NCI-H82 treated with DMSO at 0.1 percent for 48 hours (cell line): ENCODE data around the gene ABCC8.

Experiments
- DNase-seq: peaks from one replicate; lab custom pipeline; 2025; ENCODE audit not compliant: unreplicated experiment; lab: John Stamatoyannopoulos, UW

The ABCC8 gene

GRCh38 chr11:17506314-17506713 is 29.7 kb upstream of the ABCC8 start:
- no peak for DNase-seq

DNA sequence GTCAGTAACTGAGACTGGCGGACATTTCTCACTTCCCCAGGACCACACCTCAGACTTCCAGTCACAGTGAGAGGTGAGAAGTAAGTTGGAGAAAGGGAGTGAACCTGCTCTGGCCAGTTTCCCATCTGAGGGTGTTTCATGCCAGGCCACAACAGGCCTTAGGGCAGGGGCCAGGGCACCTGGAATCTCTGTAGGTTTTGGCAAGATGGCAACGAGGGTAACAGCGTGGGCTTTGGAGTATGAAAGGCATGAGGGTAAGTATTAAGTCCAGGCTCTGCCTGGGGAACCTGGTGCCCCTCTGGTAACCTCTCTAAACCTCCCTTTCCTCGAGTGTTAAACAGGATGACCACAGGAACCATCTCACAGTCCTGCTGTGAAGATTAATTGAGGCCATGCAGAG is 28.5 kb upstream of the ABCC8 start:
- no peak for DNase-seq

DNA sequence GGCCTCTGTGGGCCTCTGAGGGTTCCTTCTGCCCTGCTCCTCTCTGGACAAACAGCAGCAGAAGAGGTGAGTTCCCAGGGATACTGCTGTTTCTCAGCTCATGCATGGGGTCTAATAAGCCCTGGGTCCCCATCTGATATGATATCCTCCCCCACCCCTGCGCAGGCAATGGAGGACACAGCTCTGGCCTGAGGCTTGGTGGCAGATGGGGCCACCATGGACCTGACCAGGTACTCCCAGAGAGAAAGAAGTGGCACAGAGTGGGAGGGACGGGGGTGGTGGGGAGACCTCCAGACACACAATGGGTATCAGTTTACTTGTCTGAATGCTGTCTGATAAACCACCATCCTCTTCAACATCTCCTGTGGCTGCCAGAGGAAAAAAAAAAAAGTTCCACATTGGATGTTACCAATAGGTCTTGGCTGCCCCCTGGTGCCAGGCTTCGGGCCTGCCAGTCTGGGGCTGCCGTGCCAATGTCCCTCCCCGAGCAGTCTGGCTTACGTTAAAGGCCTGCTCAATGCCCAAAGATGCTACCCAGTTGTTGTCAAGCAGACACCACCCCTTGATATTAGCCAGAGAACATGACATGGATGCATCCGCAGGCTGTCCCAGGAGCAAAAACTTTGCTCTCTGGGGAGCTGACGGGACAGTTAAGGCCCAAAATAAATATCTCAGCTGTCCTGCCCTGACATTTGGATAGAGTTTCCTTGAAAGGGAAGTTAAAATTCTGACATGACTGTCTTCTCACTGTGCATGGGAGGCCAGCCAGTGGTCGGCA is 27.9 kb upstream of the ABCC8 start:
- DNase-seq, result peak; percentile 24

DNA sequence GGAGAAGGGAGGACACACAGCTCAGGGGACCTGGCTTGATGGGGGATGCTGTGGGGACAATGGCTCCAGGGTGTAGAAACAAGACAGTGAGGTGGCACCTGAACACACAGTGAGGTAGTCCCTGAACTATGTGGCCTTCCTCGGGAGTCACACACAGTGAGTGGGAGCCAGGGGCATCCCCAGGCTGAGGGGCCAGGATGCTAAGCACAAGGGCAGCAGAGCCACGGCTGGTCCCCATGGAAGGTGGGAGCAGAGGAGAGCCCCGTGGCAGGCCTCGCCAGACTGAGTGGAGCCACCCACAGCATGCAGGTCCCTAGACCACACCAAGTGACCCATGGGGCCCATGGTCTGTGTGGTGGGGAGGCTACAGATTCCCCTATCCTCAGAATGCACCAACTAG is 26.0 kb upstream of the ABCC8 start:
- no peak for DNase-seq

GRCh38 chr11:17500673-17501072 is 24.0 kb upstream of the ABCC8 start:
- no peak for DNase-seq

GRCh38 chr11:17498475-17498874 is 21.8 kb upstream of the ABCC8 start:
- no peak for DNase-seq

GRCh38 chr11:17498058-17498457 is 21.4 kb upstream of the ABCC8 start:
- no peak for DNase-seq

- no peak for DNase-seq
These were observed 19.8 kb upstream of the ABCC8 start for GRCh38 chr11:17496406-17496805.

- no peak for DNase-seq
These were observed 17.4 kb upstream of the ABCC8 start for GRCh38 chr11:17494019-17494418.

GRCh38 chr11:17490938-17491337 is 14.3 kb upstream of the ABCC8 start:
- no peak for DNase-seq

GRCh38 chr11:17490232-17490631 is 13.6 kb upstream of the ABCC8 start:
- DNase-seq, result no peak

DNA sequence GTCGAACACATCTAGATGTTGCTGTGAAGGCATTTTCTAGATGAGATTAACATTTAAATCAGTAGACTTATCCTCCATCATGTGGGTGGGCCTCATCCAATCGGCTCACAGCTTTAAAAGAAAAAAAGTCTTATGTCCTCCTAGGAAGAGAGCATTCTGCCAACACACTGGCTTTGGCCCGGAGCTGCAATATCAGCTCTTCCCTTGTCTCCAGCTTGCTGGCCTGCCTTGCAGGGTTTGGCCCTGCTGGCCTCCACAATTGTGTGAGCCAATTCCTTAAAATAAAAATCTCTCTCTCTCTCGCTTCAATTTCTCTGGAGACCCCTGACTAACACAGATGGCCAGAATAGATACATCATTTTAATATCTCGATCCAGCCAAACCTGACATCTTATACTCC is 13.1 kb upstream of the ABCC8 start:
- no peak for DNase-seq

DNA sequence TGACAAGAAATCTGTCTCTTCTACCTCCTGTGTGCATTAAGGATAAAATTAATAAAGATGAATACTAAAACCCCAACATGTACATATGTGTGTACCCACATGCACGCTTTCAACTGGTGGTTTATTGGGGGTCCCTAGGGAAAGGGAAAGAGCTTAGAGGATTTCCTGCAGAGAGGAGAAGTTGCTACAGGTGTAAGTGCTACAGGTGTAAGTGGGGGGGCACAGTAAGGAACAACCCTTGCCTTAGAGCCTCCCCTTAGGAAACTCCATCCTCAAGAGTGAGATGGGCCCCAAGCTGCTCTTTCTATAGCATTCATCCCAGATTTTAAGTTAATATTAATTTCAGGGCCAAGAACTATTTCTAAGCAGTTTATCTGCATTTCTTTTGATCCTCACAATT is 11.9 kb upstream of the ABCC8 start:
- no peak for DNase-seq

- no peak for DNase-seq
These were observed 10.0 kb upstream of the ABCC8 start for GRCh38 chr11:17486646-17487045.

- DNase-seq, result no peak
These were observed 6.9 kb upstream of the ABCC8 start for GRCh38 chr11:17483505-17483904.

- no peak for DNase-seq
These were observed 5.3 kb upstream of the ABCC8 start for GRCh38 chr11:17481905-17482304.

DNA sequence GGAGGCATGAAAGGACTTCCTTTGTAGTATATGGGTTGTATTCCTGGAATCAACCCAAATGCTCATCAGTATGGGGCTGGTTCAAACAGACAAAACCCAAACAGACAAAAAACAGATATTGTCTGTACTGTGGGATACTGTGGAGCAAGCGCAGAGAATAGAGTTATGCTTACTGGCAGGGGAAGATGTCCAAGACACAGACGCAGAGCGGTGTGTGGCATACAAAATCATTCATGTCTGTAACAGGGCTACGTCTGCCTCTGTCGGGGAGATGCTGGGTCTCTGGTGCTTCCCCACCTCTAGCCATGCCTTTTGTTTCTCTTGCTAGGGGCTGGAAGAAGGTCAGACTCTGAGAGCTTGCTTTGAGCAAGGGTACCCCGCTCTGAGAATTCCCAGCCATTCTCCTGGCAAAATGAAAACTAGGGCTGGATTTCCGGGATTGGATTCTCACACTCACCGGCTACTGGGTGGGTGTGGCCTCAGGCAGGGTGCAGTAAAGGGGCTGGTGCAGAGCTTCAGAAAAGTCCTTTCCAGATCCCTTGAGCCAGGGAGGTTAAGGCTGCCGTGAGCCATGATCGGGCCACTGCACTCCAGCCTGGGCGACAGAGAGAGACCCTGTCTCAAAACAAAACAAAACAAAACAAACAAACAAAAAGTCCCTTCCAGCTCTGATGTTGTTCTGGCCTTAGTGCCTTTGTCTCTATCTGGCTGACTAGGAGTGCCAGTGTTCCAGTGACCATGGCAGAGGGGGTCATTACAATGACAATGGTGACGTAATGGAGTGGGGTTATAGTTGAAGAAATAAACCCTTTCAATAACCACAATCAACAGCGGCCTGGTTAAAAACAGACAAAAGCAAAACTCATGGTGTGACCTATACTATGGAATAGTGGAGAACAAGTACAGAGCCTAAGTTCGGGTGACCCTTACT is 2.9 kb upstream of the ABCC8 start:
- DNase-seq, result peak; percentile 14

GRCh38 chr11:17478070-17478469 is 1.4 kb upstream of the ABCC8 start:
- DNase-seq, result no peak

GRCh38 chr11:17477361-17477760 is 716 bp upstream of the ABCC8 start:
- DNase-seq, result no peak

DNA sequence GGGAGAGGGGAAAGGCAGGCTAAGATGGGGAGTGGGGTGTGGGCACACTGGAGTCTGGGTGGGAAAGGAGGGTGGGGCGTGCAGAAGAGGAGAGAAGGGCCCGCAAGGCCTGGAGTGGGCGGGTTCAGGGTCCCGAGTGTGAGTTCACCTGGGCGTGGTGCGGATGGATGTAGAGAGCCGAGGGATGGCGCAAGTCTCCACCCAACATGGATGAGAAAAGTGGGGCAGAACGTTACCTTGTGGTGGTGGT is 364 bp upstream of the ABCC8 start:
- no peak for DNase-seq

DNA sequence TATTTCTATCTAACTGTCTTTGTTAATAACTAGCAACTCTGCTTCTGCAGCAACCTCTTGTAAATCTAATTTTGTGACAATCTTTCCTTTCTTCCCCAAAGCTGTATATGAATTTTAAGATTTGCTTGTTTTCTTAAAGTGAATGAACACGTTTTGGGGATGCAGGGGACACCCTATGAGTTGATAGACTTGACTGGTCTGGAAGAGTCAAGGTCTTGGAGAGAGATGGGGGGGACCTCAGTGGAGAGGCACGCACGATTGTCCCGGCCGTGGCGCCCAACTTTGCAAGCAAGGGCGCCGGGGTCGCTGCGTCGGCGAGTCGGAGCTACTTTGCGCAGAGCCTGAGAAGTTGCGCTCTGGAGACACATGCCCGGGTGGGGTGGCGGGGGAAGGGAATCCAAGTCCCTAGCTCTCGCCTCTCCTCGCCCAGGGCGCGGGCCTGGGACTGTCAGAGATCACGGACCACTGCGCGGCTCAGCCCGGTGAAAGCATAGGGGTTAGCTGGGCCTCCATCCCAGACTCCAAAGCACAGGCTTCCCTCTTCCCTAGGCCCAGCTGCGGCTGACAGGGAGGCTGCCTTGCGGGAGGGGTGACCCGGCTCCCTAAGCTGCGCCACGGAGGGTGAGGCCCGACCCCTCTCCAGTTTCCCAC is 854 bp downstream of the ABCC8 start:
- no peak for DNase-seq
